Stimulated activated memory B cell treated with anti-CD40 and anti-IgM and Interleukin-4, amounts not matched to agents 10 μg/mL and 1 μg/mL and 100 μg/mL, for 72 hours (primary cell): ENCODE data around the gene KSR1.
"Not testable (repeated sequence)": the region's sequence is repeated elsewhere in the genome, so short reads cannot be mapped to it uniquely, and the experiment has no call there.

Experiments used
- ATAC-seq: fragments of 150-1000 bp; cut with Tn5 transposase; 2 replicates; pipeline ENCODE4 v1.10.0; 2021
- H3K27ac Mint-ChIP-seq: one replicate; pipeline ENCODE4 v1.8.0; 2022; ENCODE audit warnings: mild to moderate bottlenecking, mixed read lengths
- H3K27me3 Mint-ChIP-seq: one replicate; pipeline ENCODE4 v1.8.0; 2022; ENCODE audit warnings: mixed read lengths
- H3K36me3 Mint-ChIP-seq: one replicate; pipeline ENCODE4 v1.8.0; 2022; ENCODE audit warnings: mixed read lengths
- H3K4me1 Mint-ChIP-seq: one replicate; pipeline ENCODE4 v1.8.0; 2022; ENCODE audit warnings: mixed read lengths
- H3K4me3 Mint-ChIP-seq: one replicate; pipeline ENCODE4 v1.8.0; 2022; ENCODE audit warnings: mild to moderate bottlenecking, moderate library complexity, mixed read lengths
- H3K9me3 Mint-ChIP-seq: one replicate; pipeline ENCODE4 v1.8.0; 2022; ENCODE audit warnings: mixed read lengths

The KSR1 gene

DNA sequence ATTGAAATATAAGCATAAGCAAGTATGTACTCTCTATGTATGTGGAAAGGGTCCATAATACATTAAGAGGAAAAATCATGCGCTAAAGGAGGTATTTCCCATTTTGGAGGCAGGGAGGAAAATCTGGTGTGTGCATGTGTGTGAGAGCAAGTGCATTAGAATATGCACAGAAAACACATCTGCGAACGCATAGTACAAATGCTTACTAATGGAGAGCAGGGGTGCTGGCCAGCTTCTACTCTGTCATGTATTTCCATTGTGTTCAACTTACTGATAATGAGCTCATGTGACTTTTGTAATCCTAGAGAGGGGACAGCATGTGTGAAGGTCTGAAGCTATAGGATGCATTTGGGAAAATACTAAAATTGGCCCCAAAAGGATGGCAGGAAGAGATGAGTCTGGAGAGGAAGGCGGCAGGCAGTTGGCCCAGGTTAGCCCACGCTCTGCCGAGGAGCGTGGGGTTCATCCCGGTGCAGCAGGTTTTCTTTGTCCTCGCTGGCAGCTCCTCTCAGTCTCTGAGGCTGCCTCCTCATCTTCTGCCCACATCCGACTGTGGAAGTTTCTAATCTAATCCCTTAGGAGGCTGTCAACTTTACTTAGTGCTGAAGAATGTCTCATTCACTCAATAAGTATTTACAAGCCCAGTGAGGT is 17.8 kb upstream of the KSR1 start:
- Mint-ChIP-seq H3K27me3 (peaks cover 6% of the 10 kb centered on the region), H3K4me1 (peaks cover 9% of the 10 kb centered on the region), H3K36me3 (no peaks in the 10 kb centered on the region), H3K4me3 (no peak overlapping the region), H3K9me3 (no peaks in the 10 kb centered on the region), H3K27ac (no peak overlapping the region)
- ATAC-seq, result no peak

DNA sequence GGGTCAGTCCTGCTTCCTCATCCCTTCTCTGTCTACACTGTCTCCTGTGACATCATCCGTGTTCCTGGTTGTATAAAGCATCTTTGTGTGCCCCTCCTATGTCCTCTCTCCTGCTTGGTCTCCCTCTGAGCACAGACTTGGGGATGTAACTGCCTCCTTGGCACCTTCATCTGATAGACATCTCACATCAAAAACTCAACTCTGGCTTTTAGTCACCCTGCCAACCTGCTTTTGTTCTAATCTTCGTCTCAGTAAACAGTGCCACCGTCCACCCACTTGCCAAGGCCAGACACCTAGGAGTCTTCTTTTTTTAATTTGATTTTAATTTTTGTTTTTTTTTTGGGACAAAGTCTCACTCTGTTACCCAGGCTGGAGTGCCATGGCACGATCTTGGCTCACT is 16.9 kb upstream of the KSR1 start:
- Mint-ChIP-seq H3K27ac (no peak overlapping the region), H3K4me3 (no peak overlapping the region)
- ATAC-seq, result no peak

DNA sequence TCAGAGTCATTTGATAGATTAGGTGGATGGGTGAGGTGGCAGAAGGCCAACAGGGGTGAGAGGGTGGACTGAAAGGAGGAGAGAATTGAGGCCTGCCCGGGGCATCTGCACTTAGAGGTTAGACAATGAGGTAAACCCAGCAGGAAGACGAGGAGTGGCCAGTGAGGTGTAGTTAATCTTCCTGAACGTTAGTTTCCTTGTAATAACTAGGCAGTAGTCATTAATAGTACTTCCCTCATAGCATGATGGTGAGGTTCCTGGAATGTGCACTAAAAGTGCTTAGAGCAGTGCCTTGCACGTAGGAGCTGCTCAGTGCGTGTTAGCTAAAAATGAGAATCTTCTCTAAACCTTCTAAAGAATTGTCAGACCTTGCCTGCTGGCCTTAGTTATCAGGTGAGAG is 13.5 kb upstream of the KSR1 start:
- Mint-ChIP-seq H3K9me3 (no peaks in the 10 kb centered on the region), H3K4me1 (peaks cover 9% of the 10 kb centered on the region), H3K27me3 (peaks cover 6% of the 10 kb centered on the region), H3K36me3 (no peaks in the 10 kb centered on the region), H3K27ac (no peak overlapping the region), H3K4me3 (no peak overlapping the region)
- ATAC-seq, result no peak

More for the DNA sequence above, 16.9 kb upstream of the KSR1 start:
- peaks cover 9% of the 10 kb centered on the region for H3K4me1 Mint-ChIP-seq
- H3K36me3 Mint-ChIP-seq, result no peaks in the 10 kb centered on the region
- H3K27me3 Mint-ChIP-seq, result peaks cover 6% of the 10 kb centered on the region
- H3K9me3 Mint-ChIP-seq, result no peaks in the 10 kb centered on the region

DNA sequence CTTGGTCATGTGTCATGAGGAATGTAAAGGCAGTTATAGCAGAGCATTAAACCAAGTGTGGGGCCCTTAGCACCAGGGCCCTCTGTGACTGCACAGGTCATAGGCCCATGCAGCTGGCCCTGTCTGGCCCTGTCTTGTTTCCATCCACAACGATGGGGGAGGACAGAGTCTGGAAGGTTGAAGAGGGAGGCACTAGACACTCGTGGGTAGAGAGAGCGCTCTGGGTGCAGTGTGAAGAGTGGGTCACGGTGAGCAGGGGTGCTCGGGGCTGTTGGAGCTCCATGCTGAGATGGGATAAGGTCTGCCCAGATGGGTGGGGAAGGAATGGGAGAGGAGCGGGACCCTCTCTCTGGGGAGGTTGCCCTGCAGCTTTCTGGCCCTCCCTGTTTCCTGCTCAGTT is 12.8 kb upstream of the KSR1 start:
- Mint-ChIP-seq H3K9me3 (no peaks in the 10 kb centered on the region), H3K27ac (no peak overlapping the region), H3K36me3 (no peaks in the 10 kb centered on the region), H3K27me3 (peaks cover 6% of the 10 kb centered on the region), H3K4me3 (no peak overlapping the region), H3K4me1 (peaks cover 9% of the 10 kb centered on the region)
- peak; percentile 31 for ATAC-seq

DNA sequence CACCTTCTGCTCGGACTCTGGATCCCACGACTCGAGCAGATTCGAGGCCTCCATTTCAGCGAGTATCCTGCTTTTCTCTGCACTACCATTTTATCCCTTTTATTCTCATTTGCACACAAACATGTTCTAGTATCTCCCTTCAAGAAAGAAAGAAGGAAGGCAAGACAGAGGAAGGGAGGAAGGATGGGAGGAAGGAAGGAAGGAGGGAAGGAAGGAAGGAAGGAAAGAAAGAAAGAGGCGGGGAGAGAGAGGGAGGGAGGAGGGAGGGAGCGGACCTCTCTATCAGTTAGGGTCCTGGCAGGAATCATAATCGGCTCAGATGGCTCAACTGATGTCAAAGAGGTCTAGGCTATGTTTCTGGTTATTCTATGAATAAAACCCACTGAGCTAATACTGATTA is 10.3 kb upstream of the KSR1 start:
- H3K27ac Mint-ChIP-seq, result no peak overlapping the region
- no peaks in the 10 kb centered on the region for H3K27me3 Mint-ChIP-seq
- ATAC-seq, result no peak
- H3K36me3 Mint-ChIP-seq, result no peaks in the 10 kb centered on the region
- no peaks in the 10 kb centered on the region for H3K9me3 Mint-ChIP-seq
- no peak overlapping the region for H3K4me3 Mint-ChIP-seq
- H3K4me1 Mint-ChIP-seq, result peaks cover 5% of the 10 kb centered on the region

DNA sequence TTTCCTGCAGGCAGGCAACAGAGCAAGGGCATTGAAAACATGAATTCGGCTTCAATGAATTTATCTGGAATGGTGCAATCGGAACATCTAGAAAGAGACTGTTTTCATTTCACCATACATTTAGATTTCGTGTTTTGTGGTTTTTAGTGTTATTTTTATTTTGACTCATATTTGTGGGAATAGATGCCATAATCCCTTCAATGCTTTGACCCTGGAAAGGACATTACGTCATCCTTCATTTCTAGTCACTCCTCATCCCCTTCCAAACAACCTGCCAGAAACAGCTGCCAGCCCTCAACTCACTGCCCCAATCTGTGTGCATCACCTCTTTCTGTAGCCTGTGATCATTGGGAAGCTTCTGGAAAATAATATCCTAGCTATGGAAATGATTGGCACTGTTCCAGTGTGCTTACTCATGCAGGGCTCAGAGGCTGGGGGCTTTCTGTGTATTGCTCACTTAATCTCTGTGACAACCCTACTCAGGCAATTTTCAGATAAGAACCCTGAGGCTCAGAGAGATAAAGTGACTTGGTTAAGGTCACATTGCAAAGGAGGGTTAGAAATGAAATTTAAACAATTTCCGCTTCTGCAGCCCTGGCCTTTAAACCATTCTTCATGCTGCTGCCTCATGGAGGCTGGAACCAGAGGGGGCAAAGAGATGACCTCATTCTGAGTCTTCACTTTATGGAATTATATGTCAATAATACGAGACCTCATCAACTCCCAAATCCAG is 9.5 kb upstream of the KSR1 start:
- no peaks in the 10 kb centered on the region for H3K27me3 Mint-ChIP-seq
- H3K4me3 Mint-ChIP-seq, result no peak overlapping the region
- no peaks in the 10 kb centered on the region for H3K9me3 Mint-ChIP-seq
- H3K4me1 Mint-ChIP-seq, result peaks cover 5% of the 10 kb centered on the region
- no peak overlapping the region for H3K27ac Mint-ChIP-seq
- ATAC-seq, result no peak
- no peaks in the 10 kb centered on the region for H3K36me3 Mint-ChIP-seq

DNA sequence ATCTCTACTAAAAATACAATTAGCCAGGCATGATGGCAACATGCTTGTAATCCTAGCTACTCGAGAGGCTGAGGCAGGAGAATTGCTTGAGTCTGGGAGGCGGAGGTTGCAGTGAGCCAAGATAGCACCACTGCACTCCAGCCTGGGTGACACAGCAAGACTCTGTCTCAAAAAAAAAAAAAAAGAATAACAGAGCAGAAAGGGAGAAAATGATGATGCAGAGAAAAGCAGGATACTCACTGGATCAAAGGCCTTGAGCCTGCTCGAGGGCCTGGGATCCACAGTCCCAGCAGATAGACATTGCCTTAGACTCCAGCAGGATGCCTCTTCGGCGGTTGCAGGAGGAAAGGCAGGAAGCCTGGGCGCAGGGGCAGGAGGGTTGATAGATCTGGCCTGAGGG is 7.7 kb upstream of the KSR1 start:
- H3K4me1 Mint-ChIP-seq, H3K36me3 Mint-ChIP-seq, H3K9me3 Mint-ChIP-seq, H3K4me3 Mint-ChIP-seq, H3K27me3 Mint-ChIP-seq, H3K27ac Mint-ChIP-seq, ATAC-seq: not testable (repeated sequence)

DNA sequence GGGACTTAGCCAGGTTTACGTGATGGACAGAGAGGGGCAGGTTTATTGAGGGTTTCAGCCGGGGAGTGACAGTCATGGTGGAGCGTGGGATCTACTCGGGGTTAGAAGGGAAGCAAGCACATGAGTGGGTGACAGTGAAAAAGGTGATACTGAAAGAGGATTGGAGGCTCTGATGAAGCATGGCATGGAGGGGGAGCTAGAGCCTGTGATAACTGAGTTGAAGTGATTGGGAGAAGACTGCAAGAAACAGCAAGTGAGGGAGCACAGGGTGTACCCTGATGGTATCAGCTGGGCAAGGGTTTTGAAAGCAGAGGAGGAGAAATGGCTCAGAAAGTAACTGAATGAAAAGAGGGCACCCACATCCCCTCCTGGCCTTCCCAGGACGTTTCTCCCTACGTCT is 6.7 kb upstream of the KSR1 start:
- Mint-ChIP-seq H3K27ac (no peak overlapping the region), H3K9me3 (no peaks in the 10 kb centered on the region)
- ATAC-seq, result no peak

DNA sequence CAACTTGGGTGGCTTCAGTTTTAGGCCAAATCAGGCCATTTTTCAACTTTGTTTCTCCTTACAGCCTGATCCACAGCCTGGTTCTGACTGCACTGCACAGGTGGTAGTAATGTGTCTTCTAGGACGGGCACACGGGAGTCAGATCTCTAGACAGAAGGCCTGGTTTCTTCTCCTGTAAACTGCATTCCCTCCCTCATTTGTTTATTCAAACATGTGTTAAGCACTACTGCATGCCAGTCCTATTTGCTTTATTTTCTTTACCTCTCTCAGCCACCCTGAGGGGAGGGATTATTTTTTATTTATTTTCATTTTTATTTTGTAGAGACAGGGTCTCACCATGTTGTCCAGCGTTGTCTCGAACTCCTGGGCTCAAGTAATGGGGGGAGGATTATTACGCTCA is 6.3 kb upstream of the KSR1 start:
- Mint-ChIP-seq H3K9me3 (no peaks in the 10 kb centered on the region), H3K36me3 (no peaks in the 10 kb centered on the region), H3K4me1 (peaks cover 5% of the 10 kb centered on the region), H3K4me3 (no peak overlapping the region), H3K27me3 (no peaks in the 10 kb centered on the region), H3K27ac (no peak overlapping the region)
- no peak for ATAC-seq

More for the DNA sequence above, 6.7 kb upstream of the KSR1 start:
- no peaks in the 10 kb centered on the region for H3K27me3 Mint-ChIP-seq
- H3K4me1 Mint-ChIP-seq, result peaks cover 5% of the 10 kb centered on the region
- H3K4me3 Mint-ChIP-seq, result no peak overlapping the region
- no peaks in the 10 kb centered on the region for H3K36me3 Mint-ChIP-seq

DNA sequence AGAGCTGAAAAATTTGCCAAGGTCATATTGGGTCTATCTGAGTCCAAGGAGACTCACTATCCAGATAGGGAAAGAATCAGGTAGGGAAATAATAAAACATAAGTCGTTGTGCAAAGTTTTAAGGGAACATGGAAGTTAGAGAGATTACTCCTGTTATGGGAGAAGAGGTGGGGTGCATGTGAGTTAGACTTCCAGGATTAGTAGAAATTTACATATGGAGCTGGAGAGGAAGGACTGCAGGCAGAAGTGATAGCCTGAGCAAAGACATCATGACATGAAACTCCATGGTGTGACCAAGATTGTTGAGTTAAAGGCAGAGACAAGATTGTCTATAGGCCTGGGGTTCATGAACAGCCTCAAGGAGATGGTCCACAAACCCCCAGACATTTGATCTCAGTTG is 5.8 kb upstream of the KSR1 start:
- Mint-ChIP-seq H3K4me3 (no peak overlapping the region), H3K4me1 (peaks cover 5% of the 10 kb centered on the region), H3K27ac (no peak overlapping the region), H3K27me3 (no peaks in the 10 kb centered on the region), H3K36me3 (no peaks in the 10 kb centered on the region), H3K9me3 (no peaks in the 10 kb centered on the region)
- no peak for ATAC-seq

DNA sequence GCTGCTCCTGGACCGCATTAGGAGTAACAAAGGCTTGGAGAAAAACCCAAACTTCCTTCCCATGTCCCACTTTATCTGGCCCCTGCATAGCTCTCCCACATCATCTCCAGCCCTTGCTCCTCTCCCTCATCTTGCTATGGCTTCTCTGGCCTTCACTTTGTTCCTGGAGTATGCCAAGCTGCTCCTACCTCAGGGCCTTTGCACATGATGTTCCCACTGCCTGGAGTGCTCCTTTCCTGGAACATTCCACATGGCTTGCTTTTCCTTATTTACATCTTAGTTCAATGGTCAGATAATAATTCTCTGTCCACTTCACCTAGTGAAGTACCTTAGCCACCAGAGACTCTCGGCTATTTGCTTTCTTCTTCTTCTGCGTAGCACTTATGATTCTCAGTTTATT is 4.3 kb upstream of the KSR1 start:
- Mint-ChIP-seq H3K27ac (no peak overlapping the region), H3K9me3 (no peaks in the 10 kb centered on the region), H3K27me3 (no peaks in the 10 kb centered on the region), H3K4me3 (no peak overlapping the region), H3K4me1 (peaks cover 5% of the 10 kb centered on the region), H3K36me3 (no peaks in the 10 kb centered on the region)
- no peak for ATAC-seq

DNA sequence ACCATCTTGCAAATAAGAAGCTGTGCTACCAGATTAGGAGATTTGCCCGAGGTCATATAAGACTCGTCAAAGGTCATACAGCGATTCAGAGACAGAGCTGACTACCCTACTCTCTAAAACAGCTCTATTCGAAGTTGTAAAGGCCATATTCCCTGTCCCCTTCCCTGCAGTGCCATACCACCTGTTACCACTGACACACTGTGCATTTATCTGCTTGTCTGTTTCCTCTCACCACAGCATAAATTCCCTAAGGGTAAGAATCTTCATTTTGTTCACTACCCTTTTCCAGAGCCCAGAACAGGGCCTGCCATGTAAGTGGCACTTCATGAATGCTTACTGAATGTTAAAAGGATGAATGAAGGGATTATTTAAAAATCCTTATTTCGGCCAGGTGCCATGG is 3.4 kb upstream of the KSR1 start:
- Mint-ChIP-seq H3K27ac (no peak overlapping the region), H3K36me3 (no peaks in the 10 kb centered on the region), H3K27me3 (no peaks in the 10 kb centered on the region), H3K4me1 (peaks cover 14% of the 10 kb centered on the region), H3K4me3 (no peak overlapping the region), H3K9me3 (no peaks in the 10 kb centered on the region)
- no peak for ATAC-seq

DNA sequence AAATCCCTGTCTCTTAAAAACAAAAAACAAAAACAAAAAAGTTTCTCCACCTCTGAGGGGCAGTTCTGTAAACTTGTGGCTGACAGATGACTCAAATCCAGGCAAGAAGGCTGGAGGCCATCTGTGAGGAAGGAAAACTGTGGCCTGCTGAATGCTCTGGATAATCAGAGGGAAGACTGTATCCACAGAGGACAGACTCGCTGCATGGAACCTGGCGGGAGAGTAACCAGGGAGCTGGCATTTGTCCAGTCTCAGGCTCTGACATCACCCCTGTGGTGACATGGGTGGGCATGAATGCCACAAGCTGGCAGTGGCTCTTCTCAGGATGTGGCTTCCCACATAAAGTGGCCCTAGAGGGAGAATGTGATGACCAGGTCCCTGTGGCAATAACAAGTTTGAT is 2.8 kb upstream of the KSR1 start:
- H3K27me3 Mint-ChIP-seq, result no peaks in the 10 kb centered on the region
- no peak overlapping the region for H3K27ac Mint-ChIP-seq
- peaks cover 21% of the 10 kb centered on the region for H3K4me1 Mint-ChIP-seq
- H3K9me3 Mint-ChIP-seq, result no peaks in the 10 kb centered on the region
- H3K4me3 Mint-ChIP-seq, result no peak overlapping the region
- no peaks in the 10 kb centered on the region for H3K36me3 Mint-ChIP-seq
- no peak for ATAC-seq

DNA sequence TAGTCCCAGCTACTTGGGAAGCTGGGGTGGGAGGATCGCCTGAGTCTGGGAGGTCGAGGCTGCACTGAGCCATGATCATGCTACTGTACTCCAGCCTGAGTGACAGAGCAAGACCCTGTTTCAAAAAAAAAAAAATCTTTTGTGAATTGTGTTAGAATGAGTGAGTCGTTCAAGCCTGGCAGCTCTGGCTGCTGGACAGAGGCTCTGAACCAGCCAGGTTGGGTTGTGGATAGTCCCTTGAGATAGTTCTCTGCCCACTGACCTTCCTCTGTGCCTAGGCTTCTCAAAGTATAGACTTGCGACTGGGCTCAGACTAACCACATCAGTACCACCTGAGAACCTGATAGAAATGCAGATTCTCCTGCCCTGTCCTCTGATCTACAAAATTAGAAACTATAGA is 2.2 kb upstream of the KSR1 start:
- H3K4me1 Mint-ChIP-seq, result peaks cover 25% of the 10 kb centered on the region
- ATAC-seq, result no peak
- H3K36me3 Mint-ChIP-seq, result no peaks in the 10 kb centered on the region
- H3K4me3 Mint-ChIP-seq, result no peak overlapping the region
- no peaks in the 10 kb centered on the region for H3K9me3 Mint-ChIP-seq
- no peak overlapping the region for H3K27ac Mint-ChIP-seq
- H3K27me3 Mint-ChIP-seq, result no peaks in the 10 kb centered on the region

DNA sequence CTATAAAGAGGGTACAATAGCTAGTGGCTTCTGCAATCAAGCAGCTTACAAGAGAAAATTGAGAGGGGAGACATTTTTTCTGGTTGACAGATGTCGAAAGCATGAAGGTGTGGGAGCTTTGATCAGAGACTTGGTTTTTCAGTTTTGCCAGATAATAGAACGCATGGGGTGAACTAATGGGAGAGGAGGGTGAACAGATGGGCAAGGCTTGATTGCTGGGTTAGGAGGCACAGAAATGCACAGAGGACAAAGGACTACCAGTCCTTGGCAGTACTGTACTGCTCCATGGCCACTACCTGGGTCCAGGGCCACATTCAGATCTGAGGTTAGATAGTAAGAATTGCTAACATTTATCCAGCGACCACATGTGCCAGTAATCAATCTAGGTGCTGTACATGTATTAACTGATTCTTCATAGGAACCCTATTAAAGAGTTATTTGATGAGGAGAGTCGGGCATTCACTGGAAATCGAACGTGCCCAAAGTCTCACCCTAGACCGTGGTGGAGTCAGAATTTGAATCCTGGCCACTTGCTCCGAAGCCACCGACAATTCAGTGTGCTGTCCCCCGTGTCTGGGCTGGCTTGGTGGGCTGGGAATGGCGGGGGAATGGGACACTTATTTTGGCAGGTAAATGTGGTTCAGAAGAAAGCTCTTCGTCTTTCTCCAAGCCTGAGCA is 873 bp upstream of the KSR1 start:
- Mint-ChIP-seq H3K4me3 (peak overlapping the region; percentile 74), H3K4me1 (peaks cover 31% of the 10 kb centered on the region), H3K9me3 (no peaks in the 10 kb centered on the region), H3K36me3 (no peaks in the 10 kb centered on the region), H3K27me3 (no peaks in the 10 kb centered on the region), H3K27ac (peak overlapping the region; percentile 66)
- no peak for ATAC-seq
